Activated CD8-positive, alpha-beta memory T cell treated with anti-CD3 and anti-CD28 coated beads, Interleukin-2, amount 50 U/mL, for 24 hours (primary cell): ENCODE results near the gene BCKDHA.
"Not testable (repeated sequence)": the region's sequence is repeated elsewhere in the genome, so short reads cannot be mapped to it uniquely, and the experiment has no call there.

Experiments used
- DNase-seq: peaks from one replicate; pipeline ENCODE4 v3.0.0-alpha.2; 2020; ENCODE audit errors: extremely low read depth

BCKDHA gene

DNA sequence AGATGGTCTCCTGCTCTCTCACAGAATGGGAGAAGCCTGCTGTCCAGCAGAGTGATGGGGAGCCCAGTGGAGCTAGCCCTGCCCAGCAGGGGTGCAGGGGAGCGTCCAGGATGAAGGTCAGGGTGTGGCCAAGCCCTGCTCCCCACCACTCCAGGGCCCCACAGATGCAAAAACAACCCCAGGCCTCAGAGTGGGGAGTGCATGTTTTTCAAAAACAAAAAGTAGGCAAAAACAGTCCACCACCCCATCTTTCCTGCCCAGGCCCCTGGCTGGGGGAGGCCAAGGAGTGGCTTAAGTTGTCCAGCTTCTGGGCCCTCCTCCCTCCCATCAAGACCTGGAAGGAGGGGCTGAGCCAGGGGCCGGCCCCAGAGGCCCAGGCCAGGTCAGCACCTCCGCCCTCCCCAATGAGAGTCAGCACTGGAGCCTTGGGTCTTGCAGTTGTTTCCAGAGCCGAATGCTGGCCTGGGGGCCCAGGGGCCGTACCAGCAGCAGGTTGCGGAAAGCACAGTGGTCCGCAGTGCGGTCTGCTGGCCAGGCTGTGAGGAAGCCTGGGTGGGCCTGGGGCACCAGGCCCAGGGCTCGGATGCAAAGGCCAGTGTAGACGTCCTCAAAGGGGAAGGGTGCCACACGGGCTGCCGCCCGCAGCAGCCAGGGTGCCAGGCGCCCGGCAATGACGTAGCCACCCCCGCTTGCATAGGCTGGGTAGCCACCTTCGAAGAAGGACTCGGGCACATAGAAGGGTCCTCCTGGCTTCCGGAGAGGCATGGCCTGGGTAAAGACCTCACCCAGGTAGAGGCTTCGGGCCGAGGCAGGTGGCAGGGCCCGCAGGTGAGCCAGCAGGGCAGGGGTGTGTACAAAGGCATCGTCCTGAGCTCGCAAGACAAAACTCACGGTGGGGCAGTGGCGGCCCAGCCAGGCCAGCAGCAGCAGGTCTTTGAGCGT, 27.8 kb downstream of the BCKDHA start:
- DNase-seq: no peak

DNA sequence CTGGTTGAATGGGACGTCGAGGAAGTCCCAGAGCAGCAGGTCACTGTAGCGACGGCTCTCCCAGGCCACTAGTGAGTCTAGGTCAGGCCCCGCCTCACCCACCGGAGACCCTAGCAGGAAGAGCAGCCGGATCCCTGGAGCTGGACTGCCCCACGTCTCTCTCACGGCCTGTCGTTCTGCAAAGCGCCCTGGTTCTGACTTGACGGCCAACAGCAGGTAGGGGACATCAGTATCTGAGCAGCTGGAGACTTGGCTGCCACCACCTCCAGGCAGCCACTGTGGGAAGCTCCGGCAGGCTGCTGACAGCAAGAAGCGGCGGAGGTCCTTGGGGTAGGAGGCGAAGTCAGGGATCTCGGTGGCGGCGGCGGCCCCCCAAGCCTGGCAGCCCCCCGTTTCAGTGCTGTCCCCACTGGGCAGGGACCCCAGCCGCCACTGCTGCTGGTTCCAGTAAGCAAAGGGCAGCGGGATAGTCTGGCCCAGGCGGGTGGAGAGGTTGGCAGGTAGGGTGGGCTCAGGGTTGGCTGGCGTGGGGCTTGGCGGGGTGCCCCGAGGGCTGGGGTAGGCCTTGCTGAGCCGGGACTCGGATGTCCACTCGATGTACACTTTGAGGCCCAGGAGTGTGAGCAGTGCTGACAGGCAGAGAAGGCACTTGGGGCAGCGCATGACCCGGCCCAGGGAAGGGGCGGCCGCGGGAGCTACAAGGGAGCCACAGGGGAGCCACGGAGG, 28.7 kb downstream of the BCKDHA start:
- no peak for DNase-seq

DNA sequence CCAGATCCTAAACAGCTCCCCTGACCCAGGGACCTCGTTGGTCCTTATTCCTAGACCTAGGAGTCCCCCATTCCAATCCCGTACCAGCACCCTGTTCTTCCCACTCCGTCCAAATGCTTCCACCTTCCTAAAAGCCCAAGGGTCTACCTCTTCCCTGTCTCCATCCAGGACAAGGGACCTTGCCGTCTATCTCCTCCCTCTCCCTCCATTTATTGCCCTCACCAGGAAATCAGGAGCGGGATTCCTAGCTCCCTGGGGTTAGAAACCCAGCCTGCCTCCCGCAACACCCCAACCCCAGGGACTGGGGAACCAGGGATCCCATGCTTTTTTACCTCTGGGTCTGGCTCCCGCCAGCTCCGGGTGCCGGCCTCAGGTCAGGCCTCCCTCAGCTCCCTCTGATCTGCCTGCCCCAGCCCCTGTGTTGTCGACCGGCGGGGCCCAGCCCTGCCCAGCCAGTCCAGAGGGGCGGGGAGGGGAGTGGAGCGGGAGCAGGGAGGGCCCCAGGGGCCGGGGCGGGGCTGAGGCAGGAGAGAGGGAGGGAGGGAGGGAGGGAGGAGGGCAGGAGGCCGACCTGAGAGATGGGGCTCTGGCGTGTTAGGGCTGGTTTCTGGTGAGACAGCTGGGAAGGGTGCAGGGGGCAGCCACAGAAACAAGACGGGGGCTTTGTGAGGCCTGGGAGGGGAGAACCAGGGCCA, 29.5 kb downstream of the BCKDHA start, which contains the start of gene B3GNT8:
TSS of gene B3GNT8 (minus strand) at position 423 of the 695 bp plus-strand sequence. CDS start 596 bp downstream, outside the sequence.
- peak; percentile 18 for DNase-seq

DNA sequence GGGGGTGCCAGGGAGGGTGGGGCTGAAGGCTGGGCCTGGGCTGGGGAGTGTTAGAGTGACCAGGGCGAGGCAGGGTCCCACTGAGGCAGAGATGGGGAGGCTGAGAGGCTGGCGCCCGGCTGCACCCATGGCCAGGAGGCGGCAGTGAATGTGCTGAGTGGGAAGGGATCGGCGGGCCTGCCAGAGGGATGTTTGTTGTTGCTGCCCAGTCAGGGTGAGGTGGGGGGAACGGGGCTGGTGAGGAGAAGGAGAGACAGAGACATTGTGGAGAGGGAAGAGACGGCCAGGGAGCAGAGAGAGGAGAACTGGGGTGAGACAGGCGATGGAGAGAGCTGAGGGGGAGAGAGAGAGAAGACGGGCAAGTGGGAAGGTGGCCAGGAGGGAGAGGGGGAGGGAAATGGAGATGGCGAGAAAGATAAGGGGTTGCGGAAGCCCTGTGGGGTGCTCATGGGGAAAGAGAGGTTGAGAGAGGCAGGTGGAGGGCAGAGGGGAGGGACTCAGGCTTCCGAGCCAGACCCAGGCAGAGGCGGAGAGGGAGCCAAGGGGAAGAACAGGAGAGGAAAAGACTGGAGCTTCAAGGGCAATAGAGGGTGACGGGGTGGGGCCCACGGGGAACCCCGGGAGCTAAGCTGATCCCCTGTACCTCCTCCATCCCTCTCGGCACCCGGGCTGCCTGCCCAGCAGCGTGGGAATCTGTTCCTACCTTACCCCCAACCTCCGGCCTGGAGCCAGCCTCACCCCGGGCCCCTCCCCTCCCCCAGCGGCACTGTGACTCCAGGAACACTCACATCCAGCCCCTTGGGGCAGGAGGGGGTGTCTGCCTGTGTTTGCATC, 30.2 kb downstream of the BCKDHA start:
- no peak for DNase-seq

DNA sequence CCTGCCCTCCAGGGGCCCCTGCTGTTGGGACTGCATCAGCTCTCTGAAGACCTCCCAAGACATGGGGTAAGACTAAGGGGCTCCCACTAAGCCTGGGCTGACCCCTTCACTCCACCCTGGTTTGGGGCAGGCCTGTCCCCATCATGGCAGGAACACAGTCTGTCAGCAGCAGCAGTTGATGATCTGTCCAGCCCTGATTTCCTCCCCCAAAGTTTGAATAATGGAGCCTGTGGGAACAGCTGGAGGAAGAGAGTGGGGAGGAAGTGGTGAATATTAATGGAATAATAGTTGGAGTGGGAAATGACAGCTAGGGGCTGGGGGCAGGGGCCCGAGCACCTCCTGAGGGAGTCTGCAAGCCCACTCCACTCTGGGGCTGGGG, 30.9 kb downstream of the BCKDHA start:
- DNase-seq: no peak

DNA sequence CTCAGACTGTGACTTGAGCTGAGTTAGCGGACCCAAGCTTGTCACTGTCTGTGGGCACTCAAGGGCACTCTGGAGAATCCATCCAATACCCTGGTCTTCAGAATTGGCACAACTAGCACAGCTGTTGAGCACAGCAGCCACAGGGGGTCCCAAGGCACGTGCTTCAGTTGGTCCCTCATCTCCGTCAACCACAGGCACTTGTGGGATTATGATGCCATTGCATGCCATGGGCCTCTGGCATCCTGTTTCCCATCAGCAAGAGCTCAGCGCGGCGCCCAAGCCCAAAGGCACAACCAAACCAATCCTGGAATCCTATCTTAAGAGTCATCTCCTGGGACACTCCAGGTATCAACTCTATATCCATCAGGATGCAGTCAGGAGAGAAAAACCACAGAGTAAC, 33.3 kb downstream of the BCKDHA start:
- no peak for DNase-seq

DNA sequence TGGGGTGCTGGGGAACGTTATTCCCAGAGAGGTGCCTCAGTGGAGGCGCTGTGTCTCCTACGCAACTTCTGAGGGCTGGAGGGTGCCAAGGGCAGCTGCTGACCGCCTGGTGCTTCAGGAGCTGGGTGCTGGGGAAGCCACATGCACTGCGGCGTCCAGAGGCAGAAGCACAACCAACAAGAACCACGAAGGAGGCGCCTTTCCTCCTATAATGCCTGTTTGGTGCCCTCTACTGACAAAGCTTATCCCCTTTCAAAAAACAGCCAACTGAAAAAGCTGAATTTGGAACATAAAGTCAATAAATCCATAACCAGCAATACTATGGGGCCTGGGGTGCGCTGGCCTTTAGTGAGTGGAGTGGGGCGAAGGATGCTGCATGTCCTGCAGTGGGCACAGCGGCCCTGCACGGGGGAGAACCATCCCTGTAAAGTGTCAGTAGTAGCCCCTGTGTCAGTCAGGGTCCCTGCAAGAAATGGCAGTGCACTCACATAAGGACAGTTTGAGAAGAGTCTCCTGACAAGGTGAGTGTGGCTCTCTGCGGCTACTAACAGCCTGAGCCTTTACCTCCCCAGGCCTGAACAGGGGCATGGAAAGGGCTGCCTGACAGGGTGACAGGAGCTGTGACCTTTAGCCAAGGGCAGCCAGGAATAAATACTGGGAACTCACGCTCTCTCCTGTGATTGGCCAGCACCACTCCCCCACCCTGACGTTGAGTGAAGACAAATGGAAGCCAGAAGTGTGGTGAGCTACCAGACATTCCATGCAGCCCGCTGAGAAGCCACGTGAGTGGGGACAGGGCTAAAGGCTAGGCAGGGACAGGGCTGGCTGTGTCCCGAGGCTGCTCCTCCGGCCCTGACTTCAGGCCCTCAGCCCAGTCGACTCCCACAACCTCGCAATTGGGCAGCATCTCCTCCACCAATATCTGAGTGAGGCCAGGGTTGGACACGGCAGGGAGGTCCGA, 34.1 kb downstream of the BCKDHA start:
- no peak for DNase-seq

DNA sequence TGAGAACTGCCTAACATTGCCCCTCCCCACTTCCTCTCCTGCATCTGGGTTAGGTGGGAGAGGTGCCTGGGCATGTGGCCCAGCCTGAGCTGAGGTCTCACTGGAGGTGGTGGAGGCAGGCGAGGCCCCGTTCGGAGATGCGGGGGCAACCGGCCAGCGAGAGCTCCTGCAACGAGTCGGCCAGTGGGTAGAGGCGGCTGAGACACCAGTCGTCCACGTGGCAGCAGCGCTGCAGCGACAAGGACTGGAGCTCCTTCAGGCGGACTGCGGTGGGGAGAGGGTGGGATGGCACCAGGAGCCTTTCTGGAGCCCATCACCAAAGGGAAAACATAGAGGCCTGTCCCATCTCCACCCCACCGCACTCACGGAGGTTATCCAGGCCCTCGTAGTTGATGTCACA, 35.6 kb downstream of the BCKDHA start:
- no peak for DNase-seq

DNA sequence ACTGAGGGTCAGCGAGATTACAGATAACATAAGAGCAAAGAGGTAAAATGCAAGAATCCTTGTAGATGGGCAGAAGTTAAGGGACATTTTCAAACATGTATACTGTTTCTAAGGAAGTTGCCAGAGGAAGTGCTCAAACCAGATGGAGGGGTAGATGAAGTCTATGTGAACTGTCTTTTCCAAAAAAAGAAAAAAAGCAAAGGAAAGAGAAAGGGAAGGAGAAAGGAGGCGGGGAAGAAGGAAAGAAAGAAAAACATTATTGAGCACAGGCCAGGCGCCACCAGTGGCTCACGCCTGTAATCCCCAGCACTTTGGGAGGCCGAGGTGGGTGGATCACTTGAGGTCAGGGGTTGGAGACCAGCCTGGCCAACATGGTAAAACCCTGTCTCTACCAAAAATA, 36.8 kb downstream of the BCKDHA start:
- no peak for DNase-seq

DNA sequence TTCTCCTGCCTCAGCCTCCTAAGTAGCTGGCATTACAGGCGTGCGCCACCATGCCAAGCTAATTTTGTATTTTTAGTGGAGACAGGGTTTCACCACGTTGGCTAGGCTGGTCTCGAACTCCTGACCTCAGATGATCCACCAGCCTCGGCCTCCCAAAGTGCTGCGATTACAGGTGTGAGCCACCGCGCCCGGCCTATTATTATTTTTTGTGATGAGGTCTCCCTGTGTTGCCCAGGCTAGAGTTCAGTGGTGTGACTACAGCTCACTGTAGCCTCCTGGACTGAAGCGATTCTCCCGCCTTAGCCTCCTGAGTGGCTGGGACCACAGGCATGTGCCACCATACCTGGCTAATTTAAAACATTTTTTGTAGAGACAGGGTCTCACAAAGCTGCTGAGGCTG, 37.8 kb downstream of the BCKDHA start:
- DNase-seq: not testable (repeated sequence)

DNA sequence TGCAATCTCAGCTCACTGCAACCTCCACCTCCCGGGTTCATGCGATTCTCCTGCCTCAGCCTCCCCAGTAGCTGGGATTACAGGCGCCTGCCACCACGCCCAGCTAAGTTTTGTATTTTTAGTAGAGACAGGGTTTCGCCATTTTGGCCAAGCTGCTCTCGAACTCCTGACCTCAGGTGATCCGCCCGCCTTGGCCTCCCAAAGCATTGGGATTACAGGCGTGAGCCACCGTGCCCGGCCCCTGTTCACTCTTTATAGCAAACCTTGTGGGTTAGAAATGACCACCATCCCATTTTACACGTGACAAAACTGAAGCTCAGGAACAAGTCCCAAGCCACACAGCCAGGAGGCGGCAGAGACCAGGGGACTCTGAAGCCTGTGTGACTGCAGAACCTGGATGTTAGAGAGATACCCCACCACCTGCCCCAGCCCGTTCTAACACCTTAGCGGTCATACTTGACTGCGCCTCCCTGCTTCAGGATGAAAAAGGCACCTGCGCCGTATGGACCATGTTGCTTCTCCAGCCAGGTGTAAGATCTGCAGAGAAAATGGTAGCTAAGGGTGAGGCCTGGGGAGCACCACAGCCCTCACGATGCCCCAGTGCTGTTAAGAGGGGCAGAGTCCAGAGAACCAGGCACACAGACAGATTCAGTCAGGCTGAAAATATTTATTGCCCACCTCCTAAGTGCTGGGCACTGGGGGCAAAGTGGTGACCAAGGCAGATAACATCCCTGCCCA, 38.5 kb downstream of the BCKDHA start:
- no peak for DNase-seq

DNA sequence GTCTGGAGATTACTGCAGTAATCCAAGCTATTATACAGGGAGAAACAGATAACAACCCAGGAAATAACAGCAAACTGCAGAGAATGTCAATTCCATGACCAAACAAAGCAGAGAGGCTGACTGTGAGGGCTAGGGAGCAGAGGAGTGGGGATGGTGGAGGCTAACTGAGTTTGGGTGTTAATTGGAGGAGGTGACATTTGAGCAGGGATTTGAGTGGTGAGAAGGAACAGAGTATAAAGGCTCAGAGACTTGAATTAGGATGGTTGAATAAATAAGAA, 39.0 kb downstream of the BCKDHA start:
- DNase-seq: no peak

DNA sequence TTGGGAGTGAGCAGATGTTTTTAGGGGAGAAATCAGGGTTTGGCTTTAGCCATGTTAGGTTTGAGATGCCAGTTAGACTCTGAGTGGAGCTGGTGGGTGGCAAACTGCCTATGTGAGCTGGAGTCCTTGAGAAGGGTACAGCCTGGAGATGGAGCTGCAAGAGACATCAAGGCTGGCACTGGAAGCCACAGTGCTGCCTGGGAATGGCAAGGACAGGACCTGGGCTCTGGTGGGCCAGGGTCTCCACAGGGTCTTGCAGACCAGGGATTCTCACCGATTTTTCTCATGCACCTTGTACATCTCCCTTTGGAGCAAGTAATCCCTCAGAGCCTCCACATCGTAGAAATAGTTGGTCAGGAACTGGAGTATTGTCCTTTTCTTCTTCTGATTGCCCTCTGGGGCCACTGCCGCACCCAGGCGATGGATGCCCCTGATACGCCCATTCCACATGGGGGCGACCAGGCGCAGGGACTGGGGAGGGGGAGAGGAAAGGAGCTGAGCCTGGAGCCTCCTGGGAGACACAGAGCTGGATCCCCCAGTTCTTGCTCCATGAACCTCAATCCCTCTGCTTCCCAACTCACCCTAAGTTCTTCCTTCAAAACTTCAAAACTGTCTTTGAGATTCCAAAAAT, 40.4 kb downstream of the BCKDHA start:
- DNase-seq: no peak

DNA sequence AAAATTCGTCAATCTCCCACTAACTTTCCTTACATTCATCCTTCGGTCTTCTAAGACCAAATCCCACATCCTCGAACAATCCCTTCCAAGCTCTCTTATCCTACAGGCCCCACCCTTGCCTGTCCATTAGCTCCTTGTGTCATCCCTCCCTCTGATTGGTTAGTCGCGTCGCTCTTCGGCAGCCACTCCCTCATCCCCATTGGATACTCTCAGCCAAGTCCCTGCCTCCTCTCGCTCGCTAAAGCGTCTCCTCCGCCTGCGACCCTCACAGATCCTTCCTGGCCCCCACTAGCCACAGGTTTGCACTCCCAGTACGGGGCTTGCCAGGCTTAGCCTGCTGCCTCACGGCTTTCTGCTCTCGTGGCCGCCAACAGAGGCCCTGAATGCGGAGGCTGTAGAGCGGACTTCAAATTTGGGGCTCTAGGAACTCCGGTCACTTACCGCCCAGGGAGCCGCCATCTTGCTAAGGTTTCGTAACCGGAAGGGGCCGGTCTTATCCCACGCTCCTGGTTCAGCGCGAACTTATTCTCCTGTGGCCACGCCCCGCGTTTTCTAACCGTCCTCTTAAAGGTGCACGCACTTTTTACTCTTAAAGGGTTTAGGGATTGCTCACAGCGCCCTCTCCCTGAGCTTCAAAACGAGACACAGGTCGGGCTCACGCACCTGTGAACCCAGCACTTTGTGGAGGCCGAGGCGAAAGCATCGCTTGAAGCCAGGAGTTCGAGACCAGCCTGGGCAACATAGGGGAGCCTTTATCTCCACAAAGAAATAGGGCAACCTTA, 42.0 kb downstream of the BCKDHA start, which contains the start of gene DMAC2:
TSS of gene DMAC2 (minus strand) at position 472 of the 782 bp plus-strand sequence. CDS start at position 459, 13 bp downstream.
- peak; percentile 94 for DNase-seq

DNA sequence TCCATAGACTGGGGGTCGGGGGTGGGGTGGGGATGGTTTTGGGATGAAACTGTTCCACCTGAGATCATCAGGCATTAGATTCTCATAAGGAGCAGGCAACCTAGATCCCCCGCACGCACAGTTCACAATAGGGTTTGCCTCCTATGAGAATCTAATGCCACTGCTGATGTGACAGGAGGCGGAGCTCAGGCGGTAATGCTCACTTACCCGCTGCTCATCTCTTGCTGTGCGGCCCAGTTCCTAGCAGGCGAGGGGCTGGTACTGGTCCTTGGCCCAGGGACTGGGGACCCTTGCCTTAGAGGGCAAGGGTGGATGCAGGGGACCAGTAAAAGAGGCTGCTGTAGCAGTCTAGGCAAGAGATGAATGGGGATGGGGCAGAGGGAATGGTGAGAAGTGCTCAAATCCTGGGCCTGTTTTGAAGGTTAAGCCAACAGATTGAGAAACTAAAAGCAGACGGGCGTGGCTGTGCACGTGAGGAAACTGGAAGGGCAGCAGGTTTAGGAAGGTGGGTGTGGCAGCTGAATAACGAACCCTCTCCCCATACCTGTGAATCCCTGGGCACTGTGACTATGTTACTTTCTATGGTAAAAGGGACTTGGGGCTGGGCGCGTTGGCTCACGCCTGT, 43.8 kb downstream of the BCKDHA start:
- DNase-seq: no peak

DNA sequence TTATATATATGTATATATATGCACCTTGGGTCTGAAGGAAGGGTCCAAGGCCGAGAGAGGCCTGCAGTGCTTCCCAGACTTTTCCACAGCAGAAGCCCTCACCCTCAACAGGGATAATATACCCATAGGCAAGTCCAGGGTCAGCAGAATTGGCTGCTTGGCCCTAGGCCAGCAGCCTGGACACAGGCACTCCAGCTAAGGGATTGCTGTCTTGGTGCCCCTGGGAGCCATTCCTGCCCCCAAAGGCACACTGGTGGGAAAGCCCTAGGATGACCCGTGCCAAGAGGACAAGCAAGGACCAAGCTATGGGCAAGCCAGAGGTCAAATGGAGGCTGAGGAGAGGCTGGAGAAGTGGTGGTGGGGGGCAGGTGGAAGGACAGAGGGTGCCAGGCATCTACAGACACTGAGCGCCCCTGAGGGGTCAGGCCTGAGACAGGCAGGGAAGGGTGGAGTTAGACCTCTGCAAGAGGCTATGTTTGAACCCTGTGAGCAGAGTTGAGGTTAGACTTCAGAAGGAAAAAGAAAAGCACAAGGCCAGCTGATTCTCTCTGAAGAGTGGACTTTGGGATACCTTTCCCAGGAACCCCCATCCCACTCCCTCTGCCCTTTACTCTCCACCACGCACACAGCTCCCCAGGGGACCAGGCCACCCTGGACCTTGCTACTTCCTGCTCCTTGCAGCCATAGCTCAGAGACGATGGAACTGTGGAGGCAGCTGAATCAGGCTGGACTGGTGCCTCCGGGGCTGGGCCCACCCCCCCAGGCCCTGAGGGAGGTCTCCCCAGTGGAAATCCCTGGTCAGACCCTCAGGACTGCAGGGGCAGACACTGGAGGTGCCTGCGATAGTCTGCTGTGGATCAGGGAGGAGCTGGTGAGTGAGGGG, 45.1 kb downstream of the BCKDHA start, which contains the start of gene ERICH4:
TSS of gene ERICH4 (plus strand) at position 684 of the 883 bp plus-strand sequence. CDS start at position 698, 14 bp downstream.
- no peak for DNase-seq
